MM.1S (cell line): ENCODE results near the gene SEPSECS.

Experiments
- DNase-seq: peaks from one replicate; pipeline ENCODE4 v3.0.0-alpha.2; 2015
- H2AFZ ChIP-seq: fragments of 300-600 bp; sonication (generic); 2 replicates; pipeline ENCODE4 v1.6.0; 2016; ENCODE audit warnings: antibody characterized with exemption, low read length
- H3F3A ChIP-seq: fragments of 300-600 bp; sonication (generic); 2 replicates; pipeline ENCODE4 v1.6.1; 2016; ENCODE audit warnings: mild to moderate bottlenecking, antibody characterized with exemption, low read length, moderate library complexity, mixed read lengths; ENCODE audit not compliant: insufficient read depth
- H3K27ac ChIP-seq: fragments of 300-600 bp; sonication (generic); 2 replicates; pipeline ENCODE4 v1.5.1; 2016; ENCODE audit warnings: mild to moderate bottlenecking, low read length
- H3K27me3 ChIP-seq: fragments of 300-600 bp; sonication (generic); replicated peaks from 2 replicates; pipeline ENCODE4 v1.6.0; 2016; ENCODE audit warnings: low read length; ENCODE audit not compliant: insufficient read depth
- H3K36me3 ChIP-seq: fragments of 300-600 bp; sonication (generic); replicated peaks from 2 replicates; pipeline ENCODE4 v1.6.1; 2016; ENCODE audit warnings: mild to moderate bottlenecking, low read length, mixed read lengths; ENCODE audit not compliant: insufficient read depth
- H3K4me1 ChIP-seq: fragments of 300-600 bp; sonication (generic); 2 replicates; pipeline ENCODE4 v1.6.1; 2016; ENCODE audit warnings: low read length, mixed read lengths
- H3K4me2 ChIP-seq: fragments of 300-600 bp; sonication (generic); 2 replicates; pipeline ENCODE4 v1.6.0; 2016; ENCODE audit warnings: low read depth, low read length
- H3K4me3 ChIP-seq: fragments of 300-600 bp; sonication (generic); 2 replicates; pipeline ENCODE4 v1.5.1; 2016; ENCODE audit warnings: low read length, mixed read lengths
- H3K79me2 ChIP-seq: fragments of 300-600 bp; sonication (generic); 2 replicates; pipeline ENCODE4 v1.6.1; 2016; ENCODE audit warnings: mixed run types, low read length, mixed read lengths
- H3K9ac ChIP-seq: fragments of 300-600 bp; sonication (generic); 2 replicates; pipeline ENCODE4 v1.6.1; 2016; ENCODE audit warnings: low read length, mixed read lengths
- H3K9me2 ChIP-seq: fragments of 300-600 bp; sonication (generic); replicated peaks from 2 replicates; pipeline ENCODE4 v1.6.1; 2016; ENCODE audit warnings: mild to moderate bottlenecking, low read length, mixed read lengths; ENCODE audit not compliant: insufficient read depth
- H3K9me3 ChIP-seq: fragments of 300-600 bp; sonication (generic); replicated peaks from 2 replicates; pipeline ENCODE4 v1.6.1; 2016; ENCODE audit warnings: mild to moderate bottlenecking, low read length, mixed read lengths; ENCODE audit not compliant: insufficient read depth
- H4K20me1 ChIP-seq: fragments of 300-600 bp; sonication (generic); 2 replicates; pipeline ENCODE4 v1.6.1; 2016; ENCODE audit warnings: mild to moderate bottlenecking, low read length, moderate library complexity, mixed read lengths; ENCODE audit not compliant: insufficient read depth
- CTCF ChIP-seq: fragments of 300-600 bp; sonication (generic); IDR thresholded peaks from 2 replicates; pipeline ENCODE4 v1.5.1; 2016; ENCODE audit warnings: antibody characterized with exemption, low read length, mixed read lengths
- EZH2 ChIP-seq: fragments of 300-600 bp; sonication (generic); optimal IDR thresholded peaks from 2 replicates; pipeline ENCODE3; 2017; ENCODE audit warnings: low read depth, mild to moderate bottlenecking, antibody characterized with exemption, low read length, mixed read lengths
- EZH2phosphoT487 ChIP-seq: fragments of 300-600 bp; sonication (generic); IDR thresholded peaks from 2 replicates; pipeline ENCODE4 v1.6.1; 2018; ENCODE audit warnings: antibody characterized with exemption, low read length

The SEPSECS gene

GRCh38 chr4:25123236-25123635 lies 37.0 kb downstream of the SEPSECS start:
- no peak overlapping the region for H3K4me3 ChIP-seq
- H4K20me1 ChIP-seq, result no peaks in the 10 kb centered on the region
- H3K4me2 ChIP-seq, result no peak overlapping the region
- H3K9ac ChIP-seq, result no peak overlapping the region
- no peaks in the 10 kb centered on the region for H3F3A ChIP-seq
- no peaks in the 10 kb centered on the region for H3K9me3 ChIP-seq
- H3K36me3 ChIP-seq, result no peaks in the 10 kb centered on the region
- DNase-seq, result no peak
- H2AFZ ChIP-seq, result no peak overlapping the region
- no peaks in the 10 kb centered on the region for H3K9me2 ChIP-seq
- no peaks in the 10 kb centered on the region for H3K27me3 ChIP-seq
- no peaks in the 10 kb centered on the region for H3K4me1 ChIP-seq
- no peak overlapping the region for H3K27ac ChIP-seq
- no peaks in the 10 kb centered on the region for H3K79me2 ChIP-seq
- no peak for TF ChIP-seq EZH2
- TF ChIP-seq EZH2phosphoT487, result no peak
- TF ChIP-seq CTCF, result no peak

- H3K9ac ChIP-seq, result no peak overlapping the region
- no peaks in the 10 kb centered on the region for H3F3A ChIP-seq
- H3K4me1 ChIP-seq, result no peaks in the 10 kb centered on the region
- no peaks in the 10 kb centered on the region for H3K27me3 ChIP-seq
- TF ChIP-seq EZH2 (no peak), CTCF (no peak), EZH2phosphoT487 (no peak)
- H3K9me3 ChIP-seq, result no peaks in the 10 kb centered on the region
- H3K4me2 ChIP-seq, result no peak overlapping the region
- H2AFZ ChIP-seq, result no peak overlapping the region
- H3K79me2 ChIP-seq, result no peaks in the 10 kb centered on the region
- H3K9me2 ChIP-seq, result no peaks in the 10 kb centered on the region
- no peaks in the 10 kb centered on the region for H3K36me3 ChIP-seq
- no peak for DNase-seq
- no peak overlapping the region for H3K4me3 ChIP-seq
- no peak overlapping the region for H3K27ac ChIP-seq
- no peaks in the 10 kb centered on the region for H4K20me1 ChIP-seq
These were observed 39.9 kb downstream of the SEPSECS start for GRCh38 chr4:25120146-25120940.

- no peaks in the 10 kb centered on the region for H3K79me2 ChIP-seq
- H4K20me1 ChIP-seq, result no peaks in the 10 kb centered on the region
- H3K9me3 ChIP-seq, result no peaks in the 10 kb centered on the region
- no peaks in the 10 kb centered on the region for H3K36me3 ChIP-seq
- H3K27ac ChIP-seq, result no peak overlapping the region
- DNase-seq, result no peak
- H3K4me3 ChIP-seq, result no peak overlapping the region
- H3F3A ChIP-seq, result no peaks in the 10 kb centered on the region
- H3K9ac ChIP-seq, result no peak overlapping the region
- no peaks in the 10 kb centered on the region for H3K4me1 ChIP-seq
- TF ChIP-seq CTCF (no peak), EZH2 (no peak), EZH2phosphoT487 (no peak)
- no peaks in the 10 kb centered on the region for H3K9me2 ChIP-seq
- no peaks in the 10 kb centered on the region for H3K27me3 ChIP-seq
- no peak overlapping the region for H3K4me2 ChIP-seq
- no peak overlapping the region for H2AFZ ChIP-seq
These were observed 42.4 kb downstream of the SEPSECS start for GRCh38 chr4:25117716-25118472.
